ENCODE data around the gene KCNQ2.

Gene KCNQ2

DNA sequence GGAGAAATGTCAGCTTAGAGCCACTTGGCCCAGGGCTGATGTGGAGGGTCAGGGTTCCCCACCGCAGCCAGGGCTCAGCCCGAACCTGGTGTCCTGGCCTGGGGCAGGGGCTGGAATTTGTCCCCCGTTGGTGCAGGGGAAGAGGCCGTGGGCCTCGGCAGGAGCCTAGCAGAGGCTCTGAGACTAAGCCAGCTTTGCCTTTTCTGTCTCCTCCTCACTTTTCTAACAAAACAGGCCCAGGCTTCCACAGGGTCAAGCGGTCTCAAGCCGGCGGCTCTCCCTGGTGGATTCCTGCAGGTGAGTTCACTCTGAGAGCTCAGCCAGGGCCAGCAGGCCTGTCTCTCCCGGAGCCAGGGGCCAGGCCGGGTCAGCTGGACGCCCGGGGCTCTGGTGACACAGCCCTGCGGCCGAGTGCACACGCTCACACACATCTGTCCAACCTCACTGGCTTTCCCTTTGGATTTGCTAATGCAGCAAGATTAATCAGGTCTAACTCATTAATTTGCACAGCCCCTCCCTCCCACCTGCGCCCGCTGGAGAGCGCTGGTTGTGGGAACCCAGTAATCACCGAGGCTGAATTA lies 108.4 kb downstream of the KCNQ2 start:
- H3K4me3 Mint-ChIP-seq, result no peak overlapping the region
- intact Hi-C loops (cut with micrococcal nuclease), result no loop called here
- H3K36me3 Mint-ChIP-seq (ENCODE audit: low read depth), result no peaks in the 10 kb centered on the region
- H3K27ac Mint-ChIP-seq, result no peak overlapping the region
- no peaks in the 10 kb centered on the region for H3K9me3 Mint-ChIP-seq
- H3K27me3 Mint-ChIP-seq, result peaks cover 39% of the 10 kb centered on the region
- H3K4me1 Mint-ChIP-seq (ENCODE audit: low read depth), result no peaks in the 10 kb centered on the region

DNA sequence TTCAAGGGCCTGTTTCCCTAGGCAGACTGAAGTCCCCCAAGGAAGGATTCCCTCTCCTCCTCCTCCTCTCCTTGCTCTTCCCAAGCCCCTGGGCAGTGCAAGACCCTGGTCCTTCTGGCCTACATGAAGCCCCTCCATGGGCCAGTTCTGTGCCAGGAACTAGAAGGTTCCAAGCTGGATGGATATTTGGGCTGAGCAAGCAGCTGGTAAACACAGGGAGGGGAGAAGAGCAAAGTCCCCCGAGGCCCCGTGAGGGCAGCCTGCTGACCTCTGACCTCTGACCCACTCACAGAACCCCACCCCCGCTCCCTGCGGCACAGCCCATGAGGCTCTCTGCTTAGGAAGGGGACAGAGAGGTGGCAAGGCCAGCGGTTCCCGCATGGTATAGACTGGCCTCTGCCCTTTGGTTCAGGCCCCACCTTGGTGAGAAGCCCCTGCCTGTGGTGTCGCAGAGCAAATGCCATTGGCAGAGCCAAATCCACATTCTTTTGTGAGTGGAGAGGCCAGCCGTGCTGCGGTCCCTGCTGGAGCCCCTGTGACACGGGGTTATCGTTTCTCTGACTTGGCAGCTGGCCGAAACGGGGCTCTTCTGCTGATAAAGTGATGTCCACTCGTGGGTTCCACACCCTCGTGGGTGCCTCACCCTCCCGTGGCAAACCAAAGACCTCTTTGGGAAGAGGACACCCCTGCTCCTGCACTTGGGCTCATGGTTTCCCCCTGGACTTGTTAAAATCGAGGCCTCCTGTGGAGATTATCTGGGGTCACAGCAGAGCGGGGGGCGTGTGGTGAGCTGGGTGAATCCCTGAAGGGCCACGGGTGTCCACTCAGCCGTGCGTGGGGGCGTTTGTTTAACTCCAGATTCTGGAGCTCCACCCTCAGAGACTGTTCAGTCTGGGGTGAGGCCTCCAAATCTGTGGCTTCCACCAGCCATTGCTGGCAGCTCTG lies 109.2 kb downstream of the KCNQ2 start:
- intact Hi-C loops (cut with micrococcal nuclease), result no loop called here
- Mint-ChIP-seq H3K4me3 (no peak overlapping the region), H3K27ac (no peak overlapping the region), H3K27me3 (peaks cover 43% of the 10 kb centered on the region), H3K9me3 (no peaks in the 10 kb centered on the region), H3K36me3 (ENCODE audit: low read depth) (no peaks in the 10 kb centered on the region), H3K4me1 (ENCODE audit: low read depth) (no peaks in the 10 kb centered on the region)

DNA sequence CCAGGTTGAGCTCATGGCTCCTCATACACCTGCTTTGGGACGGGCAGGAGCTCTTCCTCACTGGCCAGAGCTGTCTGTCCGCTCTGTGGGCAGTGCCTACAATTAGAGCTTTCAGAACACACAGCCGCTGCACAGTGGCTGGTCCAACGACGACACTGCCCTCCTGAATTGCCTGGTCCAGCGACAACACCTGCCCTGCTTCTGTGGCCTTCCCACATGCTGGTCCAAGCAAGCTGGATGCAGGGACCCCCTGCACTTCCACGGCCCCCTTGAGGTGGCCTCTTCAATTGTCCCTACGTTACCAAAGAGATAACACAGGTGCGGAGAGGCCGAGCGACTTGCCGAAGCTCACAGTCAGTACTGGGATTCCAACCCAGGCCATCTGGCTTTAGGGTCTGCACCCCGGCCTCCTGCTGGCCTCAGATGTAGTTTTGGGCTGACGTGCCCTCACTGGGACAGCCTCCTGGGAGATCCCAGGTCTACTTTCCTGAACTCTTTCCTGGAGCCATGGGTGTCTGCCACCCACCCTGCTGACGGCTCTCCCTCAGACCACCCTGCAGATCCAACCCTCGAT lies 109.9 kb downstream of the KCNQ2 start:
- H3K4me1 Mint-ChIP-seq (ENCODE audit: low read depth), result no peaks in the 10 kb centered on the region
- no peak overlapping the region for H3K4me3 Mint-ChIP-seq
- peaks cover 43% of the 10 kb centered on the region for H3K27me3 Mint-ChIP-seq
- intact Hi-C loops (cut with micrococcal nuclease), result no loop called here
- no peak overlapping the region for H3K27ac Mint-ChIP-seq
- no peaks in the 10 kb centered on the region for H3K9me3 Mint-ChIP-seq
- no peaks in the 10 kb centered on the region for H3K36me3 Mint-ChIP-seq (ENCODE audit: low read depth)

DNA sequence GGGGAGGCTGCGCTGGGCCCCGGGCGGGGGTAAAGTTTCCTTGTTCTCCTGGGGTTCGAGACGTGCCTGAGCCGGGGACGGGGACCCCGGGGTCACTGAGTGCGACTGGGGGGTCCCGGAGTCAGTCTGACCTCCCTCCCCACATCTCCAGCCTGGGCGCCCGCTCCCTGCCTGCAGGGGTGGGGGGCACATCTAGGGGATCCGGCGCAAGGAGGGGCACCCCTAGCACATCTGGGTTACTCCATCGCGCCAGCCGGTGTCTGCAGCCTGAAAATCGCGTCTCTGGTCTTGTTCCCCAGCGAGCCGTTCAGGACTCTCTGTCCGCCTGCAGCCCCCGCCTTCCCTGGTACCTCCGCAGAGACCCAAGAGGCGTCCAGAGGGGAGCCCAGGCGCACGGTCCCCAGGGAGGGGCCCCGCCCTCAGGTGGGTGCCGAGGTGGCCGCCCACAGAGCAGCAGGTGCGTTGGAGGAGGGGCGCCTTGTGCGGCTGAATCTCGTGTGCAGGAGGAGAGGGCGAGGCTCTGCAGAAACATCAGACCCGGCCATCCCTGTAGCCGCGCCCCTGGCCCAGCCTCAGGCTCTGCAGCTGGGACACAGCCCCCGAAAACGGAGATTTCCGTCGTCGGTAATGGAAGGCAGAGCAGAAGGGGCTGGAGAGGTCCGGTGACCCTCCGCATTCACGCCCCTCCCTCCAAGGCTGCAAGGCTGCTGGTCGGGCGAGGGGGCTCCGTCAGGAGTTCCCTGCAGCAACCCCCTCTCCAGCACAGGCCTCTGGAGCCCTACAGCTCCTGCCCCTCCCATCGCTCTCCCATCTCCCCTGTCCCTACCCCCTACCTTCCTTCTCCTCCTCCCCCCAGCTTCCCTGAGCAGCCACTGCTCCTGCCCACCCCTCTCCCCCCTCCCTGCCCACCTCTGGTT lies 110.7 kb downstream of the KCNQ2 start:
- no peaks in the 10 kb centered on the region for H3K9me3 Mint-ChIP-seq
- no peak overlapping the region for H3K27ac Mint-ChIP-seq
- no peaks in the 10 kb centered on the region for H3K4me1 Mint-ChIP-seq (ENCODE audit: low read depth)
- peaks cover 43% of the 10 kb centered on the region for H3K27me3 Mint-ChIP-seq
- no peaks in the 10 kb centered on the region for H3K36me3 Mint-ChIP-seq (ENCODE audit: low read depth)
- no peak overlapping the region for H3K4me3 Mint-ChIP-seq
- intact Hi-C loops (cut with micrococcal nuclease), result no loop called here

DNA sequence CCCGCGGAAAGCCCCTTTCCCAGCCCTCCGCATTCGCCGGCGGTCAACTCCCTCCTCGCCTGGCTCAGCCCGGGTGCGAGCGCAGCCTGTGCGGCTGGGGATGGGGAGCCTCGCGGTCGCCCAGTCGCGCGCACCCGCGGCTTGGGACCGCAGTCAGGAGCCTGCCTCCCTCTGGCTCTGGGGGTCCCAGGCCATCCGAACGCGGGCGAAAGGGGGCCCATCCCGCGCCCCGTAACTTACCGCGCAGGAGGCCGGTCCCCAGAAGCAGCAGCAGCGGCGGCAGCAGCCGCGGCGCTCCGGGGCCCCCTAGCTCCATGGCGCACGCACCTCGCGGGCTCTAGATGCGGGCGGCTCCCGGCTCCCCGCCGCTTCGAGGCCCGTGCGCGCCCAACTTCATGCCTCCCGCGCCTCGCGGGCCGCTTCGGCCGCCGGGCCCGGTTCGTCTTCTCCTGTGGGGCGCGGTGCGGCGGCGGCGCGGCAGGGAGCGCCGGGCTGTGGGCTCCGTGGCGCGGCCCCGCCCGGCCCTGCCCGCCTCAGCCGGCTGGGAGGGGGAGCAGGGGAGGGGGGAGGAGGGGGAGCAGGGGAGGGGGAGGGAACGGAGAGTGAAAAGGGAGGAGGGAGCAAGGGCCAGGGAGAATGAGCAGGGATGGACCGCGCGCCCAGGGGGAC lies 111.5 kb downstream of the KCNQ2 start, which contains the start of gene CHRNA4:
CHRNA4 (minus strand) TSS at position 500 of the 669 bp plus-strand sequence; CDS start at position 316, 184 bp downstream.
- H3K4me3 Mint-ChIP-seq, result no peak within 1 kb of the TSS
- no peak within 1 kb of the TSS for H3K27ac Mint-ChIP-seq
- intact Hi-C loops (cut with micrococcal nuclease), result no loop called here
- H3K4me1 Mint-ChIP-seq (ENCODE audit: low read depth), result no peaks in the 10 kb centered on the region
- no peaks in the 10 kb centered on the region for H3K36me3 Mint-ChIP-seq (ENCODE audit: low read depth)
- no peaks in the 10 kb centered on the region for H3K9me3 Mint-ChIP-seq
- H3K27me3 Mint-ChIP-seq, result peaks cover 43% of the 10 kb centered on the region

DNA sequence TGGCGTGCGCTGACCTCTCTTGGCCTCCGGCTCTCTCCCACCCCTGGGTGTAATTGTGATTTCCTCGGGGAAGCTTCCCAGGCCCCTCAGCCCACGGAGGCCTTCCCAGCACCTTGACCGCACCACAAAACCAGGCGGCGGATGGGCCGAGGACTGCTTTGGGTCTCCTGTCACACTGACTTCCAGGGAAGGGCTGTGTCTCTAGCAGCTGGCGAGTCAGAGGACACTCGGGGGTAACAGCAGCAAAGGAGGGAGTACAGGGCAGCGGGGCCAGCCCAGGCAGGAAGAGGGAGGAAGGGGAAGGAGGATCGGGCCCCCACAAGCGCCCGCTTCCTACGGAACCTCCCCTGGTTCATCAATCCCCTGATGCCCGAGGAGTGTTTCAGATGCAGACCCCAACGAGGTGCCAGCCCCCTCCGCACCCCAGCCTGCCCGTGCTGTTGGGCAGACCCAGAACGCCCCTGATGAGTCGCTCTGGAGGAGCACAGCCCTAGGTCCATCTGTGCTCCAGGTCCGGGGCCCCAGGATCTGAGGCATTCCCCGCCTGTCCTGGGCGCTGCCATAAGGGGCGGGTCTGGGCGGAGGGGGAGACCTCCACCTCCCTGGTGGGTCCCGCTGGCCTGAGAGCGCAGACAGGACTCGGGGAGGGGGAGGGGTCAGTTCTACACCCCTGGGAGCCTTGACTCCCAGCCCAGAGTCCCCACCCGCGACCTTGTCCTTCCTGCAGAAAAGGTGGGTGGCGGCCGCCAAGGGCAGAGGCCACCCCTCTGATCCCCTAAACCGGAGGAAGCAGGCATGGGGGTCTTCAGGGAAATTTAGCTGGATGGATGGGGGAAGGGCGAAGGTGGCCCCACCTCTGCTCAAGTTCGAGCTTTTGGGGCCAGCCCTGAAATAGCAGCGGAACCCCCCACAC lies 112.3 kb downstream of the KCNQ2 start:
- H3K4me1 Mint-ChIP-seq (ENCODE audit: low read depth), result no peaks in the 10 kb centered on the region
- peaks cover 43% of the 10 kb centered on the region for H3K27me3 Mint-ChIP-seq
- no peaks in the 10 kb centered on the region for H3K9me3 Mint-ChIP-seq
- intact Hi-C loops (cut with micrococcal nuclease), result no loop called here
- no peaks in the 10 kb centered on the region for H3K36me3 Mint-ChIP-seq (ENCODE audit: low read depth)
- H3K27ac Mint-ChIP-seq, result no peak overlapping the region
- no peak overlapping the region for H3K4me3 Mint-ChIP-seq

DNA sequence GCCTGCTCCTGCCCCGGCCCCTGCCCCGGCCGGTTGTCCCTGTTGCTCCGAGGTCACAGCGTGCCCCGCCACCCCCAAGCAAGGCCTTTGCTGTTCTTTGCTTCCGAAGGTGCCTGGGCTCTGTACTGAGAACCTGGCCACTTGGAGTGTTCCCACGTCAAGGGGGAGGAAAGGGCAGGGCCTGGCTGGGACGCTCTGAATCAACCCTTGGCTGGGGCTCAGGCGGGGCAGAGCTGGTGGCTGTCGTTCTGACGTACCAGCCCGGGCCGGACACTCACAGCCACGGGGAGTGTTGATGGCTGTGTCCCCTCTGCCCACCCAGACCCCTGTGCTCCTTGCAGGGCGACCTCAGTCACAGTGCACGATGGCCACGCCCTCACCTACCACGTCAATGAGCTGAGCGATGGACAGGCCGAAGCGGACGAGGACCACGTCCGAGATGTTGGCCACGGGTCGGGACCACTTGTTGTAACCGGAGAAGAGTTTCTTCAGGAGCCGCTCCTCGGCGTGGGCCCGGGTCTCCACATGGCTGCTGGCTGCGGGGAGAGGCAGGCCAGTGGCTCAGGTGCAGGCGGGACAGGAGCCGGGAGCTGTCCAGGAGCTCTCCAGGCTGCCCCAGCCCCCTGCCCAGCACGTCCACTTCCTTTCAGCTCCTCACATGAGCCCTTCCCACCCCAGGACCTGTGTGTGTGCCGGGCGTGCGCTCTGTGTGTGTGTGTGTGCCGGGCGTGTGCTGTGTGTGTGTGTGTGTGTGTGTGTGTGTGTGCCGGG lies 113.1 kb downstream of the KCNQ2 start:
- Mint-ChIP-seq H3K36me3 (ENCODE audit: low read depth) (no peaks in the 10 kb centered on the region), H3K4me1 (ENCODE audit: low read depth) (no peaks in the 10 kb centered on the region), H3K4me3 (no peak overlapping the region), H3K27ac (no peak overlapping the region), H3K27me3 (peaks cover 43% of the 10 kb centered on the region), H3K9me3 (no peaks in the 10 kb centered on the region)
- intact Hi-C loops (cut with micrococcal nuclease), result no loop called here

DNA sequence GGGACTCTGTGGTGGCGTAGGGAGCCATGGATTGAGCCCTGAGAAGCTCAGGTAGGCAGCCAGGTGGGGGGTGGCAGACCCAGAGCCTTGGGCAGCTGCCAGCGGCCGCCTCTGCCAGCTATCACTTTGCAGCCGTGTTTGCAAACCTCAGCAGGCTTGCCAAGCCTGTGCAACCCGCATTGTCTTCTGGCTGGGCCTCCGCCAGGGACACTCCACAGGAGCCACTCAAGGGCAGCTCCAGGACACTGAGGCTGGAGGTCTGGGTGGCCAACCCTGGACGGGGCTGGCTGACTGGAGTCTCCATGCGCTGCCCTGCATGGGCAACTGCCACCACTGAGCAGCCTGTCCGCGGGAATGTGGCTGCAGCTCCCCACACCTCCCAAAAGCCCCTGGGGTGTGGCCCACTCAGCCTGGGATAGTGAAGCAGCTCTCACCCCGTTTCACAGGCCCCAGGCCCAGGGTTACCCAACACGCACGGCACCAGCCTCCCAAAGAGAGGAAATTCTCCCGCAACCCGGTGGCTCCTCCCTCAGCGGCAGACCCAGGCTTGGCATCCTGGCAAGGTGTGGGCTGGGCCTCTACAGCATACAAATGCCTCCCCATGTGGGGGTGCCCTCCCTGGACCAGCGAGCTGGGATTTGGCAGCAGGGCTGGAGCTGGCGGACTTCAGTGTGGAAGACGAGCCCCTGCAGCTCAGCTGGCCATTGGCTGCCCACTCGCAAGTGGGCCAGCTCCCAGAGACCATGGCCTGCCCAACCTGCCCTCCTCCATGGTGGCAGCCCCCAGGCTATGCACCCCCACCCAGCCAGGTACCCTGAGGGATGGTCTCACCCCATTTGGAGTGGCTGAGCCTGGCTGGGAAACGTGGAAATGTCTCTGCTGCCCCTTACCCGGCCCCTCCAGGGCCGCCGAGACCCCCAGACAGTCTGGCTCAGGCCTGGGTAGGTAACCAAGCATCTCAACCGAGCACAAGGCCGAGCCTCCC lies 114.2 kb downstream of the KCNQ2 start:
- no peak overlapping the region for H3K27ac Mint-ChIP-seq
- intact Hi-C loops (cut with micrococcal nuclease), result no loop called here
- H3K4me3 Mint-ChIP-seq, result no peak overlapping the region
- no peaks in the 10 kb centered on the region for H3K9me3 Mint-ChIP-seq
- no peaks in the 10 kb centered on the region for H3K36me3 Mint-ChIP-seq (ENCODE audit: low read depth)
- H3K4me1 Mint-ChIP-seq (ENCODE audit: low read depth), result no peaks in the 10 kb centered on the region
- peaks cover 43% of the 10 kb centered on the region for H3K27me3 Mint-ChIP-seq

DNA sequence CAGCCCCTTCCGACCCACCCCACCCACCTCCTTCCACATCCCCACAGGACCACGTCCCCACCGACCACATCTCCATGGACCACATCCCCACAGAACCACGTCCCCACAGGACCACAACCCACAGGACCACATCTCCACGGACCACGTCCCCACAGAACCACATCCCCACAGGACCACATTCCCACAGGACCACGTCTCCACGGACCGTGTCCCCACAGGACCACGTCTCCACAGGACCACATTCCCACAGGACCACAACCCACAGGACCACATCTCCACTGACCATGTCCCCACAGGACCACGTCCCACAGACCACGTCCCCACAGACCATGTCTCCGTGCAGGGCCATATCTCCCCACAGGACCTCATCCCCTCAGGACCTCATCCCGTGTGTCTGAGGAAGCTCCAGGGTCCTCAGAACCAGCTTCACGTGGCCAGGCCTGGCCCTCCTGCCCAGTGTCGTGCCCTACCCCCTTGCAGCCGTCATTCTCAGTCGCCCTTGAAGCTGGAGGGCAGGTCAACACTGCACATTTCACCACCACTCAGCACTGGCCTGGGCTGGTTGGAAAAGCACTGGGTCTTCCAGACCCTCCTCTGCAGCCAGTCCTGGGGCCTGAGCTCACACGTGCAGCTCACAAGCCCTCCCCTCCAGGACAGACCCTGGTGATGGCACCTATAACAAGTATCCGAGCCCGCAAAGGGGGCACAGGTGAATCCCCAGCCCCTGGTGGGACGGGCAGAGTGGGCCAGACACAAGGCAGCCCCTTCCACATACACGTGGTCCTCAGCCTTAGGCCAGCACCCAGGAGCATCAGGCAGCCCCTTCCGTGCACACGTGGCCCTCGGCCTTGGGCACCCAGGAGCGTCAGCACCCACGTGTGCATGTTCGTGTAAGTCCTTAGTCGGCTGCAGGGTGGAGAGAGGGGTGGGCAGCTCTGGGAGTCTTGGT lies 115.2 kb downstream of the KCNQ2 start:
- no peak overlapping the region for H3K27ac Mint-ChIP-seq
- no peaks in the 10 kb centered on the region for H3K36me3 Mint-ChIP-seq (ENCODE audit: low read depth)
- intact Hi-C loops (cut with micrococcal nuclease), result no loop called here
- no peaks in the 10 kb centered on the region for H3K4me1 Mint-ChIP-seq (ENCODE audit: low read depth)
- H3K27me3 Mint-ChIP-seq, result peaks cover 35% of the 10 kb centered on the region
- no peaks in the 10 kb centered on the region for H3K9me3 Mint-ChIP-seq
- no peak overlapping the region for H3K4me3 Mint-ChIP-seq

DNA sequence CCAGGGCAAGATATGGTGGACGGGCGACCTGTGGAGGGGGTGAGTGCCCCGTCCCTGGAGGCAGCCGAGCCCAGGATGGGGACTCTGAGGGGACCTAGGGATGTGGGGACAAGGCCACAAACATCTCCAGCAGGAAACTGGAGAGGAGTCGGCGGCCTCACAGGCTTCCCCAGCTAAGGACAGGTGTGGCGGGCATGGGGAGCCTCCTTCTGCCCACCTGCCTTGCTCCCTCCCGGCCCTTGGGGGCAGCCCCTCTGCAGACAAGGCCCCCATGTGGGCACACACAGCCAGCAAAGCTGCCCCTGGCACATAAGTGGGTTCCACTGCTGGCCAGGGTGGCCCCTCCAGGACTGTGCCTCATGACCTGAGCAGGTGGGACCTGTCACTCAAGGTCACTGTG lies 115.9 kb downstream of the KCNQ2 start:
- Mint-ChIP-seq H3K36me3 (ENCODE audit: low read depth) (no peaks in the 10 kb centered on the region), H3K27me3 (peaks cover 28% of the 10 kb centered on the region), H3K4me1 (ENCODE audit: low read depth) (no peaks in the 10 kb centered on the region), H3K4me3 (no peak overlapping the region), H3K9me3 (peaks cover under 1% of the 10 kb centered on the region), H3K27ac (no peak overlapping the region)
- intact Hi-C loops (cut with micrococcal nuclease), result no loop called here
